CD4-positive, alpha-beta T cell (primary cell): ENCODE data around the gene ELK4. TPM values are rescaled to one million over a fixed set of nuclear protein-coding genes. Genes with fewer than 3 reads are reported as not detected.

ENCODE experiments used
- ATAC-seq: fragments of 200-7000 bp; cut with Tn5 transposase; one replicate; pipeline ENCODE4 v1.10.0; 2022; ENCODE audit warnings: mild to moderate bottlenecking; ENCODE audit not compliant: poor library complexity
- CTCF ChIA-PET: fragments of 350-600 bp; sonication (Branson Sonifier 250); formaldehyde crosslinking; loops from one replicate; lab custom pipeline; 2021; ENCODE audit warnings: antibody characterized with exemption, inconsistent platforms; lab: Charles Lee
- POLR2A ChIA-PET: fragments of 350-600 bp; sonication (Branson Sonifier 250); formaldehyde crosslinking; loops from one replicate; lab custom pipeline; 2021; ENCODE audit warnings: antibody characterized with exemption, inconsistent platforms; lab: Charles Lee
- DNase-seq, 14 experiments: peaks; one replicate each; pipeline ENCODE4 v3.0.0-alpha.2; 2013 to 2020; ENCODE audit warnings: mixed read lengths in 2 of 14
- H3K27ac ChIP-seq, 2 donors: one replicate each; pipeline versions ENCODE4 v1.5.1 to v1.7.0; 2013; ENCODE audit warnings: low read length in 2 of 2, low read depth in 1 of 2, mild to moderate bottlenecking in 1 of 2
- H3K27me3 ChIP-seq, 2 experiments: 1 replicate in 1 of 2; 2 replicates in 1 of 2; pipeline versions ENCODE4 v1.6.1 to v1.7.0; 2013; ENCODE audit warnings: low read length in 2 of 2, control low read depth in 1 of 2, mild to moderate bottlenecking in 1 of 2, moderate library complexity in 1 of 2; ENCODE audit not compliant: insufficient read depth in 2 of 2, control insufficient read depth in 1 of 2
- H3K36me3 ChIP-seq: one replicate; pipeline ENCODE4 v1.6.1; 2013; ENCODE audit warnings: low read length, control low read depth; ENCODE audit not compliant: insufficient read depth
- H3K4me1 ChIP-seq: one replicate; pipeline ENCODE4 v1.6.1; 2013; ENCODE audit warnings: low read length, control low read depth; ENCODE audit not compliant: insufficient read depth
- H3K4me3 ChIP-seq: one replicate; pipeline ENCODE4 v1.5.1; 2013; ENCODE audit warnings: mild to moderate bottlenecking, low read length, moderate library complexity
- H3K9me3 ChIP-seq, 2 experiments: 1 replicate in 1 of 2; 2 replicates in 1 of 2; pipeline versions ENCODE4 v1.6.1 to v1.7.0; 2013; ENCODE audit warnings: low read length in 2 of 2, mild to moderate bottlenecking in 2 of 2, control low read depth in 1 of 2, moderate library complexity in 1 of 2; ENCODE audit not compliant: control insufficient read depth in 1 of 2, insufficient read depth in 1 of 2
- H3K27ac Mint-ChIP-seq: one replicate; pipeline ENCODE4 v1.8.0; 2020; ENCODE audit warnings: mixed read lengths
- H3K27me3 Mint-ChIP-seq: one replicate; pipeline ENCODE4 v1.8.0; 2021; ENCODE audit warnings: mixed read lengths
- H3K36me3 Mint-ChIP-seq: one replicate; pipeline ENCODE4 v1.8.0; 2021; ENCODE audit warnings: low read depth, mixed read lengths
- H3K4me1 Mint-ChIP-seq: one replicate; pipeline ENCODE4 v1.8.0; 2021; ENCODE audit warnings: low read depth, mixed read lengths
- H3K4me3 Mint-ChIP-seq: one replicate; pipeline ENCODE4 v1.8.0; 2020; ENCODE audit warnings: mild to moderate bottlenecking, mixed read lengths
- H3K9me3 Mint-ChIP-seq: one replicate; pipeline ENCODE4 v1.8.0; 2020; ENCODE audit warnings: mixed read lengths
- CTCF ChIP-seq: fragments of 200-600 bp; IDR thresholded peaks from one replicate; pipeline ENCODE4 v1.8.0; 2022; ENCODE audit warnings: antibody characterized with exemption, mild to moderate bottlenecking
- intact Hi-C, 2 experiments: fragments of 100-400 bp; cut with DNase I in 1 of 2; cut with micrococcal nuclease in 1 of 2; formaldehyde crosslinking; loops; one replicate each; pipeline versions ENCODE4 v1.15.1 to v1.9.0; 2023 to 2025; cut with DNase I, micrococcal nuclease
- total RNA-seq, 174 experiments: library from RNA in 2 of 174; stranded (reverse) in 2 of 174; gene quantifications; one replicate each; pipeline ENCODE4 v1.2.3 and lab custom pipeline; 2021 to 2026

ELK4 gene
- total RNA-seq, 2 experiments from 2014 or later: 145 to 154 TPM

- Histone ChIP-seq H3K27ac (no peak overlapping the region), H3K36me3 (no peaks in the 10 kb centered on the region), H3K9me3 (peaks cover 0 to 3% of the 10 kb centered on the region in 2 experiments), H3K27me3 (peaks cover 34 to 66% of the 10 kb centered on the region in 2 experiments), H3K4me3 (no peak overlapping the region), H3K4me1 (peaks cover 6% of the 10 kb centered on the region)
- ATAC-seq (no peak), DNase-seq (peak in 1 of 14 experiments; percentile 6)
- Mint-ChIP-seq H3K27me3 (peaks cover 73% of the 10 kb centered on the region), H3K27ac (no peak overlapping the region), H3K4me1 (no peaks in the 10 kb centered on the region), H3K36me3 (no peaks in the 10 kb centered on the region), H3K9me3 (no peaks in the 10 kb centered on the region), H3K4me3 (peak overlapping the region; percentile 54)
- no peak for TF ChIP-seq CTCF
- ChIA-PET POLR2A (interaction anchor here (0.6 kb wide), 1 partner anchor 75 kb away, joined by 3 read pairs; no protein-coding TSS in a partner anchor), CTCF (no interaction called here)
- intact Hi-C loops: no loop called here
Observed at GRCh38 chr1:205568135-205568468, 63.7 kb downstream of the ELK4 start.

- no peaks in the 10 kb centered on the region for H3K4me1 Mint-ChIP-seq
- no peak for ATAC-seq
- Histone ChIP-seq H3K27ac (no peak overlapping the region), H3K4me3 (no peak overlapping the region), H3K4me1 (peaks cover 6% of the 10 kb centered on the region), H3K9me3 (peaks cover 0 to 5% of the 10 kb centered on the region in 2 experiments), H3K36me3 (no peaks in the 10 kb centered on the region), H3K27me3 (peaks cover 34 to 65% of the 10 kb centered on the region in 2 experiments)
- ChIA-PET POLR2A (no interaction called here), CTCF (no interaction called here)
- no peaks in the 10 kb centered on the region for H3K36me3 Mint-ChIP-seq
- H3K27me3 Mint-ChIP-seq: peaks cover 75% of the 10 kb centered on the region
- H3K27ac Mint-ChIP-seq: no peak overlapping the region
- no peaks in the 10 kb centered on the region for H3K9me3 Mint-ChIP-seq
- no peak for TF ChIP-seq CTCF
- intact Hi-C loops: no loop called here
- peak in 1 of 14 experiments; percentile 24 for DNase-seq
- no peak overlapping the region for H3K4me3 Mint-ChIP-seq
Observed at GRCh38 chr1:205567716-205568115, 64.1 kb downstream of the ELK4 start.

GRCh38 chr1:205565799-205566198 lies 66.0 kb downstream of the ELK4 start:
- Mint-ChIP-seq H3K27ac (no peak overlapping the region), H3K4me3 (no peak overlapping the region), H3K4me1 (no peaks in the 10 kb centered on the region), H3K36me3 (no peaks in the 10 kb centered on the region), H3K27me3 (peaks cover 75% of the 10 kb centered on the region), H3K9me3 (peaks cover 7% of the 10 kb centered on the region)
- H3K36me3 ChIP-seq: no peaks in the 10 kb centered on the region
- peaks cover 4 to 13% of the 10 kb centered on the region in 2 experiments for H3K9me3 ChIP-seq
- H3K4me3 ChIP-seq: no peak overlapping the region
- no peak for TF ChIP-seq CTCF
- no peak for ATAC-seq
- CTCF ChIA-PET: no interaction called here
- intact Hi-C loops: no loop called here
- peak in 1 of 14 experiments; percentile 5 for DNase-seq
- H3K27ac ChIP-seq: no peak overlapping the region
- H3K27me3 ChIP-seq: peaks cover 34 to 51% of the 10 kb centered on the region in 2 experiments
- POLR2A ChIA-PET: no interaction called here
- H3K4me1 ChIP-seq: peaks cover 6% of the 10 kb centered on the region
